H1 (cell line): ENCODE measurements around the gene SCRN1.

Source experiments
- JUN ChIP-seq: IDR thresholded peaks from 2 replicates; pipeline ENCODE4 v1.6.1; 2011; ENCODE audit warnings: low read depth, mild to moderate bottlenecking, improper control_type of control experiment, low read length
- POLR2A ChIP-seq, 2 experiments: IDR thresholded peaks; 1 replicate in 1 of 2; 2 replicates in 1 of 2; pipeline ENCODE4 v1.6.1; 2011; ENCODE audit warnings: low read depth in 2 of 2, low read length in 2 of 2, mild to moderate bottlenecking in 2 of 2; ENCODE audit errors: control extremely low read depth in 1 of 2

DNA sequence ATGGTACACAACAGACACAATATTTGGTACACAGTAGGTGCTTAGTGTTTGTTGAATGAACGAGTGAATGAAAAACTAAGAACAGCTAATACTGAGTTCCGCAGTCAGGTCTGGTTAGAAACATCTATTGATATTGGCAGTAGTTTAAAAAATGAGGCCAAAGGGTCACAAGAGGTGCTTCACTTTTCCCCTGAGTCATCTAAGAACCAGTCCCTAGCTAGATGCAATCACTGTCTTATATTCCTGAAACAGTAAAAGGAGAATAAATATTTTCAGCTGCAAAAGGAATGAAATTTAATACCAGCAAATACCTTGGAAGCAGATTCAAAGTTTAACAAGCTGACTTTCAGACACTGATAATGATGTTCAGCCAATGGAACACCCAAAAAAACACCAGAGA is 54.5 kb downstream of the SCRN1 start:
- no peak for TF ChIP-seq JUN
- no peak for TF ChIP-seq POLR2A (IDR thresholded peaks at IDR 0.05; ENCODE audit: control extremely low read depth in 1 of 2, low read depth in 2 of 2, low read length in 2 of 2)
